ENCODE data around the gene HYOU1.

DNA sequence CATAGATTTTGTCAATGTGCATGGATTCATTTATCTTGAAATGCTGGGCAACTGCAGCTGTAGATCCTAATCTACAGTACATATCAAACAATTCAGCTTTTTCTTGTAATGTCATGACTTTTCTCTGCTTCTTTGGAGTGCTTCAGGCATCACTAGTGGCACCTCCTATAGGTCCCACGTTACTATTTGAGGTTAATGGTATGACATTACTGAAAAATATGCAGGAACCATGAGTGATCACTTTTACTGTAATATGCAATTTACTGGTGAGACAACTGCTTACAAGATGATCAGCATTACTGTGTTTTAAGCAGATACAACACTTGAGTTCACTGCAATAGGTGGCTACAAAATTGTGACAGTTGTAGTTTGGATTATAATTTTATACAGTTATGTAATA, 56.1 kb downstream of the HYOU1 start:
- TF ChIP-seq, protein P1, sequence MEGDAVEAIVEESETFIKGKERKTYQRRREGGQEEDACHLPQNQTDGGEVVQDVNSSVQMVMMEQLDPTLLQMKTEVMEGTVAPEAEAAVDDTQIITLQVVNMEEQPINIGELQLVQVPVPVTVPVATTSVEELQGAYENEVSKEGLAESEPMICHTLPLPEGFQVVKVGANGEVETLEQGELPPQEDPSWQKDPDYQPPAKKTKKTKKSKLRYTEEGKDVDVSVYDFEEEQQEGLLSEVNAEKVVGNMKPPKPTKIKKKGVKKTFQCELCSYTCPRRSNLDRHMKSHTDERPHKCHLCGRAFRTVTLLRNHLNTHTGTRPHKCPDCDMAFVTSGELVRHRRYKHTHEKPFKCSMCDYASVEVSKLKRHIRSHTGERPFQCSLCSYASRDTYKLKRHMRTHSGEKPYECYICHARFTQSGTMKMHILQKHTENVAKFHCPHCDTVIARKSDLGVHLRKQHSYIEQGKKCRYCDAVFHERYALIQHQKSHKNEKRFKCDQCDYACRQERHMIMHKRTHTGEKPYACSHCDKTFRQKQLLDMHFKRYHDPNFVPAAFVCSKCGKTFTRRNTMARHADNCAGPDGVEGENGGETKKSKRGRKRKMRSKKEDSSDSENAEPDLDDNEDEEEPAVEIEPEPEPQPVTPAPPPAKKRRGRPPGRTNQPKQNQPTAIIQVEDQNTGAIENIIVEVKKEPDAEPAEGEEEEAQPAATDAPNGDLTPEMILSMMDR (IDR thresholded peaks at IDR 0.05), result no peak
- no peak for TF ChIP-seq POLR2A (IDR thresholded peaks at IDR 0.05)
